ENCODE measurements around the gene CNGB1.
"Not testable (repeated sequence)": the region's sequence is repeated elsewhere in the genome, so short reads cannot be mapped to it uniquely, and the experiment has no call there.

CNGB1 gene

DNA sequence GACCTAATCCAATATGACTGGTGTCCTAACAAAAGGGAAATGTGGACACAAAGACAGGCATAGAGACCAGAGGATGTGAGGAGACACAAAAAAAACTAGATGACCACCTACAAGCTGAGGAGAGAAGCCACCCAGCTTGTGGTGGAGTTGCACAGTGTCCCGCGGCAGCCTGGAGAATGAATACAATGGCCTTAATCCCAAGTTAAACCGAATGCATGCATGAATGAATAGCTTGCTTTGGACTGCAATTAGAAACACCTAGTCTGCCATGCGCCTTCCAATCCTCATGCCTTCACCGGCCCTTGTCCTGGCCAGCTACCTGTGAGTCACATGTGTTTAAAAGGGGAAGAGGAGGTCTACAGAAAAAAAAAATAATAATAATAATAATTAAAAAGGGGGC is 72.0 kb downstream of the CNGB1 start:
- no CpG with 5 or more reads among the region's 5 CpGs for WGBS, 2 donors (ENCODE audit: extremely low coverage in 2 of 2, insufficient read length in 2 of 2, insufficient replicate concordance in 1 of 2)
- Histone ChIP-seq H3K27ac (replicated peaks; ENCODE audit: low read length) (no peak overlapping the region), H2BK12ac (ENCODE audit: low read length) (no peak overlapping the region), H2AK5ac (ENCODE audit: low read depth, low read length) (no peak overlapping the region), H3K23ac (ENCODE audit: low read depth, low read length, poor library complexity) (no peak overlapping the region), H3K9ac (ENCODE audit: low read depth, low read length, poor library complexity) (no peak overlapping the region), H3K4me2 (ENCODE audit: insufficient read depth, low read length, poor library complexity, severe bottlenecking) (no peak overlapping the region), H3K4ac (ENCODE audit: low read length) (no peak overlapping the region), H3K14ac (ENCODE audit: low read length) (no peak overlapping the region), H3K4me3 (ENCODE audit: low read length in 2 of 2) (no peak overlapping the region), H2BK15ac (ENCODE audit: low read length) (no peak overlapping the region), H2BK120ac (ENCODE audit: low read depth, low read length) (no peak overlapping the region), H4K91ac (ENCODE audit: low read depth, low read length, poor library complexity) (no peak overlapping the region), H4K8ac (ENCODE audit: low read depth, low read length) (no peak overlapping the region), H3K79me1 (ENCODE audit: low read depth, low read length) (no peaks in the 10 kb centered on the region), H3K4me1 (ENCODE audit: control insufficient read depth in 2 of 2, insufficient read depth in 1 of 2, low read depth in 1 of 2, low read length in 2 of 2) (peaks cover 0 to 2% of the 10 kb centered on the region in 2 donors), H3K18ac (ENCODE audit: low read length) (no peak overlapping the region), H2AFZ (ENCODE audit: low read length) (no peak overlapping the region), H3K9me3 (replicated peaks in 1 of 2; ENCODE audit: control insufficient read depth in 2 of 2, insufficient read depth in 1 of 2, low read depth in 1 of 2, low read length in 2 of 2) (no peaks in the 10 kb centered on the region), H2BK5ac (ENCODE audit: low read length) (no peak overlapping the region), H3K27me3 (ENCODE audit: control insufficient read depth in 3 of 3, insufficient read depth in 3 of 3, low read depth in 1 of 3, low read length in 3 of 3) (peaks cover 0 to 31% (median 0%) of the 10 kb centered on the region in 3 experiments), H3K36me3 (replicated peaks in 1 of 2; ENCODE audit: control insufficient read depth in 2 of 2, insufficient read depth in 2 of 2, low read length in 2 of 2) (no peaks in the 10 kb centered on the region)
- peak; percentile 48 for DNase-seq (ENCODE audit: low spot score)

DNA sequence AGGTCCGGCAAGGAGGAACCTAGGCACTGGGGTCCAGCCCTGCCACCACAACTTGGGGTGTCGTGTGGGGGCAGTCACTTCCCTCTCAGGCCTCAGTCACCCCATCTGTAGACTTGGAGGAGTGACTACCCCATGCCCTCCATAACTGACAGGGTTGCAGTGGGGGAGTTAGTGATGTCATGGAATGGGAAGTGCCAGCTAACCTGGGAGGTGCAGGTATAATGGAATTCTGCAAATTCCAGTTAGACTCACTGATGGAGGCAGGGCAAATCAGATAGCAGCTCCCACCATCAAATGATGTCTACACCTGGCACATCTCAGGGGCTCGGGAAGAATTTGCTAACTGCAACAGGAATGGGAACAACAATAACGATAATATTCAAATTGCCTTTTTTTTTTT is 72.9 kb downstream of the CNGB1 start:
- no peaks in the 10 kb centered on the region for H3K79me1 ChIP-seq (ENCODE audit: low read depth, low read length)
- peak overlapping the region; percentile 31 for H2BK15ac ChIP-seq (ENCODE audit: low read length)
- H3K4me1 ChIP-seq (ENCODE audit: control insufficient read depth in 2 of 2, insufficient read depth in 1 of 2, low read depth in 1 of 2, low read length in 2 of 2) = peaks cover 2% of the 10 kb centered on the region in 2 donors
- H2BK120ac ChIP-seq (ENCODE audit: low read depth, low read length) = peak overlapping the region; percentile 28
- no peak for DNase-seq (ENCODE audit: low spot score)
- H3K36me3 ChIP-seq (replicated peaks in 1 of 2; ENCODE audit: control insufficient read depth in 2 of 2, insufficient read depth in 2 of 2, low read length in 2 of 2) = no peaks in the 10 kb centered on the region
- H2AFZ ChIP-seq (ENCODE audit: low read length) = no peak overlapping the region
- no peak overlapping the region for H3K4me3 ChIP-seq (ENCODE audit: low read length in 2 of 2)
- H3K14ac ChIP-seq (ENCODE audit: low read length) = no peak overlapping the region
- peak overlapping the region; percentile 84 for H2AK5ac ChIP-seq (ENCODE audit: low read depth, low read length)
- H3K27me3 ChIP-seq (ENCODE audit: control insufficient read depth in 3 of 3, insufficient read depth in 3 of 3, low read depth in 1 of 3, low read length in 3 of 3) = peaks cover 0 to 34% (median 0%) of the 10 kb centered on the region in 3 experiments
- no peak overlapping the region for H3K4ac ChIP-seq (ENCODE audit: low read length)
- no peak overlapping the region for H3K18ac ChIP-seq (ENCODE audit: low read length)
- H4K91ac ChIP-seq (ENCODE audit: low read depth, low read length, poor library complexity) = peak overlapping the region; percentile 61
- H3K9ac ChIP-seq (ENCODE audit: low read depth, low read length, poor library complexity) = peak overlapping the region; percentile 35
- H3K4me2 ChIP-seq (ENCODE audit: insufficient read depth, low read length, poor library complexity, severe bottlenecking) = no peak overlapping the region
- no peak overlapping the region for H2BK12ac ChIP-seq (ENCODE audit: low read length)
- no peak overlapping the region for H3K27ac ChIP-seq (replicated peaks; ENCODE audit: low read length)
- no CpG with 5 or more reads among the region's 4 CpGs for WGBS, 2 donors (ENCODE audit: extremely low coverage in 2 of 2, insufficient read length in 2 of 2, insufficient replicate concordance in 1 of 2)
- no peak overlapping the region for H4K8ac ChIP-seq (ENCODE audit: low read depth, low read length)
- H3K23ac ChIP-seq (ENCODE audit: low read depth, low read length, poor library complexity) = no peak overlapping the region
- H2BK5ac ChIP-seq (ENCODE audit: low read length) = peak overlapping the region; percentile 84
- no peaks in the 10 kb centered on the region for H3K9me3 ChIP-seq (replicated peaks in 1 of 2; ENCODE audit: control insufficient read depth in 2 of 2, insufficient read depth in 1 of 2, low read depth in 1 of 2, low read length in 2 of 2)

DNA sequence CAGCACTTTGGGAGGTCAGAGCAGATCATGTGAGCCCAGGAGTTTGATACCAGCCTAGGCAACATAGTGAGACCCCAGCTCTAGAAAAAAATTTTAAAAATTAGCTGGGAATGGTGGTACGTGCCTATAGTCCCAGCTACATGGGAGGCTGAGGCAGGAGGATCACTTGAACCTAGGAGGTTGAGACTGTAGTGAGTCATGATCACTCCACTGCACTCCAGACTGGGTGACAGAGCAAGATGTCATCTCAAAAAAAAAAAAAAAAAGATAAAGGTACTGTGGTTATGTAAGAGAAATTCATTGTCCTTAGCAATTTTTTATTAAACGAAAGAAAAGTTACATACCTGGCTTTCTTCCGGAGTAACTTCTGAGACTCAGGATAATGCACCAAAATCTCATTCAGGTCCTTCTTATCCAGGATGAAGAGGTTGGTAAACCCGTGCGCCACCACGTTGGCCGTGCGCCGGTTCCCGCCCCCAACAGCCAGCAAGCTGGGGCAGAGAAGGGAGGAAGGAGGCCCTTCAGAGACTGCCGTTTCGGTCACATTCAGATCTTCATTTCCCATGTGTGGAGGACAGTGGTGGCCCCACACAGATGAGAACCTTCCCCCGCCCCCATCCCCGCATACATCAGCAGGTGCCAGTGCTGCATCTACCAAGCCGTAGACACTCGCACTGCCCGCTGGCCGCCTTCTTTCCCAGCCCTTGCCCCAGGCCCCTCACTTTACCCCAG is 73.7 kb downstream of the CNGB1 start:
- Histone ChIP-seq H3K14ac (ENCODE audit: low read length) (no peak overlapping the region), H3K79me1 (ENCODE audit: low read depth, low read length) (no peaks in the 10 kb centered on the region), H2BK5ac (ENCODE audit: low read length) (peak overlapping the region; percentile 84), H3K4me3 (ENCODE audit: low read length in 2 of 2) (no peak overlapping the region), H3K27ac (replicated peaks; ENCODE audit: low read length) (no peak overlapping the region), H2AFZ (ENCODE audit: low read length) (no peak overlapping the region), H3K23ac (ENCODE audit: low read depth, low read length, poor library complexity) (no peak overlapping the region), H3K18ac (ENCODE audit: low read length) (peak overlapping the region; percentile 51), H3K4ac (ENCODE audit: low read length) (no peak overlapping the region), H4K8ac (ENCODE audit: low read depth, low read length) (no peak overlapping the region), H4K91ac (ENCODE audit: low read depth, low read length, poor library complexity) (no peak overlapping the region), H3K27me3 (ENCODE audit: control insufficient read depth in 3 of 3, insufficient read depth in 3 of 3, low read depth in 1 of 3, low read length in 3 of 3) (peaks cover 0 to 35% (median 0%) of the 10 kb centered on the region in 3 experiments), H3K9me3 (replicated peaks in 1 of 2; ENCODE audit: control insufficient read depth in 2 of 2, insufficient read depth in 1 of 2, low read depth in 1 of 2, low read length in 2 of 2) (no peaks in the 10 kb centered on the region), H2AK5ac (ENCODE audit: low read depth, low read length) (peak overlapping the region; percentile 84), H3K9ac (ENCODE audit: low read depth, low read length, poor library complexity) (no peak overlapping the region), H2BK15ac (ENCODE audit: low read length) (no peak overlapping the region), H2BK120ac (ENCODE audit: low read depth, low read length) (no peak overlapping the region), H3K4me2 (ENCODE audit: insufficient read depth, low read length, poor library complexity, severe bottlenecking) (no peak overlapping the region), H3K4me1 (ENCODE audit: control insufficient read depth in 2 of 2, insufficient read depth in 1 of 2, low read depth in 1 of 2, low read length in 2 of 2) (peaks cover 2 to 5% of the 10 kb centered on the region in 2 donors), H2BK12ac (ENCODE audit: low read length) (no peak overlapping the region), H3K36me3 (replicated peaks in 1 of 2; ENCODE audit: control insufficient read depth in 2 of 2, insufficient read depth in 2 of 2, low read length in 2 of 2) (no peaks in the 10 kb centered on the region)
- WGBS, 2 donors (ENCODE audit: extremely low coverage in 2 of 2, insufficient read length in 2 of 2, insufficient replicate concordance in 1 of 2) = no CpG with 5 or more reads among the region's 18 CpGs
- no peak for DNase-seq (ENCODE audit: low spot score)

DNA sequence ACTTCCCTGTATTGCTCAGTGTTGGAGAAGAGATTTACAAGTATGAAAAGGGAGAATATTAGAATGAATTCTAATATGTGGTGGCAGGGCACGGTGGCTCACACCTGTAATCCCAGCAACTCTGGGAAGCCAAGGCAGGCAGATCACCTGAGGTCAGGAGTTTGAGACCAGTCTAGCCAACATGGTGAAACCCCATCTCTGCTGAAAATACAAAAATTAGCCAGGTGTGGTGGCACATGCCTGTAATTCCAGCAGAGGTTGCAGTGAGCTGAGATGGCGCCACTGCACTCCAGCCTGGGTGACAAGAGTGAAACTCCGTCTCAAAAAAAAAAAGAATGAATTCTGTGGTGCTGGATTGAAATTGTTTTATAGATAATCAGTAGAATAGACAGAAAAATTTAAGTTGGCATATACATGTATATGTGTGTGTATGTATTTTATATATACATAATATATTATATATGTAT is 75.8 kb downstream of the CNGB1 start:
- H4K91ac ChIP-seq (ENCODE audit: low read depth, low read length, poor library complexity); H3K4ac ChIP-seq (ENCODE audit: low read length); H2AK5ac ChIP-seq (ENCODE audit: low read depth, low read length); H3K9ac ChIP-seq (ENCODE audit: low read depth, low read length, poor library complexity); H3K23ac ChIP-seq (ENCODE audit: low read depth, low read length, poor library complexity); H3K4me3 ChIP-seq (ENCODE audit: low read length in 2 of 2); H2BK5ac ChIP-seq (ENCODE audit: low read length); DNase-seq (ENCODE audit: low spot score); H3K18ac ChIP-seq (ENCODE audit: low read length); H3K36me3 ChIP-seq (replicated peaks in 1 of 2; ENCODE audit: control insufficient read depth in 2 of 2, insufficient read depth in 2 of 2, low read length in 2 of 2); H2BK15ac ChIP-seq (ENCODE audit: low read length); H2AFZ ChIP-seq (ENCODE audit: low read length); H4K8ac ChIP-seq (ENCODE audit: low read depth, low read length); H2BK12ac ChIP-seq (ENCODE audit: low read length); H3K79me1 ChIP-seq (ENCODE audit: low read depth, low read length); H3K4me1 ChIP-seq (ENCODE audit: control insufficient read depth in 2 of 2, insufficient read depth in 1 of 2, low read depth in 1 of 2, low read length in 2 of 2); H2BK120ac ChIP-seq (ENCODE audit: low read depth, low read length); H3K27ac ChIP-seq (replicated peaks; ENCODE audit: low read length); H3K9me3 ChIP-seq (replicated peaks in 1 of 2; ENCODE audit: control insufficient read depth in 2 of 2, insufficient read depth in 1 of 2, low read depth in 1 of 2, low read length in 2 of 2); H3K14ac ChIP-seq (ENCODE audit: low read length); H3K4me2 ChIP-seq (ENCODE audit: insufficient read depth, low read length, poor library complexity, severe bottlenecking): not testable (repeated sequence)
- WGBS, 2 donors (ENCODE audit: extremely low coverage in 2 of 2, insufficient read length in 2 of 2, insufficient replicate concordance in 1 of 2) = no CpG with 5 or more reads among the region's 3 CpGs
- H3K27me3 ChIP-seq (ENCODE audit: control insufficient read depth in 3 of 3, insufficient read depth in 3 of 3, low read depth in 1 of 3, low read length in 3 of 3) = peaks cover 0 to 33% (median 0%) of the 10 kb centered on the region in 3 experiments
